Measurements from ENCODE around the gene FILIP1L. TPM values are rescaled to one million over a fixed set of nuclear protein-coding genes. Genes with fewer than 3 reads are reported as not detected.

Gene FILIP1L
- total and polyA plus RNA-seq, 12 donors: 5.3 to 33.2 (median 17.4) TPM

DNA sequence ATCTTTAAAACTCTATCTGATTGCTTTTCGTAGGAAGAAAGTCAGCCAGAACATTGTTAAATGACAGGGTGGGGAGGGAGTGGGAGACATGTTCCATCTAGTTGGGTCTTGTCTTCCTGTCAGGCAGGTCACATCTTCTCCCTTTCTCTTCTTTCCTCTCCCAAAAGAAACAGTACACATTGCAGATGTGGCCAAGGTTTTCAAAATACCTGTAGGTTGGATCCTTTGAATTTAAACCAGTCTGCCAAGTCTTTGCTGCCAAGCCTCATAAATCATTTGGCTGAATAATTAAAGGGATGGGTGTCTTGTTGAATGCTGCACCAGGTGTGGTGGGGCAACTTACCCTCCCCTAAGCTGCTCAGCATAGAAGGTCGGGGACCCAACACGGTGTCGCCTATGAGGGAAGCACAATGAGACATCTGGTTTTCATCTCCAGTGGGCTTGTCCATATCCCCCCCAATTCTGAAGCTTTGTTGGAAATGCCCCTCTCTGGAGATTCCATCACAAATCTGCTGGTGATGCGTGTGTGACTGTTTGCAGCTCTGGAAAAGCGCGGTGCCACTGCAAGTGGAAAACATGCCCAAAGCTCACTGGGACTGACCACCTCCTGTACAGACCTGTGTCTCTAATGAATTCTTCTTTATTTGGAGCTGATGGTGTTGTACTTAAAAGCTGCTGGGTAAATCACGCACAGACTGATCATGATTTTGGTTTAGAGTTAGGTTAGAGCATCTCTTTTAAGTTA is 112.6 kb downstream of the FILIP1L start:
- TF ChIP-seq CTCF (IDR thresholded peaks at IDR 0.05) (no peak), POLR2A (IDR thresholded peaks at IDR 0.05) (no peak)
- no peak for DNase-seq
- Histone ChIP-seq H3K27ac (no peak overlapping the region), H3K9me3 (replicated peaks in 1 of 3) (no peaks in the 10 kb centered on the region), H3K4me3 (no peak overlapping the region), H3K27me3 (no peaks in the 10 kb centered on the region), H3K4me1 (replicated peaks in 1 of 2) (peaks cover 3 to 10% of the 10 kb centered on the region in 2 donors), H3K36me3 (replicated peaks in 1 of 2) (no peaks in the 10 kb centered on the region)
- WGBS, 4 donors: 95 to 99% (median 98%) methylated on average over 5 to 8 of the region's 8 CpGs
- intact Hi-C loops (cut with DNase I): no loop called here

DNA sequence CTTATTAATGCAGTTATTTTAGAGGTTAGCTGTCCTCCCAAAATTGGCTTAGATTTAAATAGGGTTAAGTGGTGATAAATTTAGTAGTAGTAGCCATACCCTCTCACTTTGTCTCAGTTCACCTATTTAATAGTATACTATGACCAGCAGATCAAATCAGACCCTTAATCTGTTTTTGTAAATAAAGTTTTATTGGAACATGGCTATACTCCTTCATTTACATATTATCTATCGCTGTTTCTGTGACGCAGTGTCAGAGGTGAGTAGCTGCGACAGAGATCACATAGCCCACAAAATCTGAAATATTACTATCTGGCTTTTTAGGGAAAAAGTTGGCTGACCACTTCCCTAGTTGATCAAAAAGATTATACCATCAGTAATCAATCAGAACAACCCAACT is 113.2 kb downstream of the FILIP1L start:
- Histone ChIP-seq H3K27ac (no peak overlapping the region), H3K36me3 (replicated peaks in 1 of 2) (no peaks in the 10 kb centered on the region), H3K9me3 (replicated peaks in 1 of 3) (no peaks in the 10 kb centered on the region), H3K27me3 (no peaks in the 10 kb centered on the region), H3K4me3 (no peak overlapping the region), H3K4me1 (replicated peaks in 1 of 2) (peaks cover 0 to 4% of the 10 kb centered on the region in 2 donors)
- WGBS, 4 donors: 92 to 97% (median 97%) methylated on average over 3 of the region's 3 CpGs
- DNase-seq: no peak
- intact Hi-C loops (cut with DNase I): no loop called here
- no peak for TF ChIP-seq POLR2A (IDR thresholded peaks at IDR 0.05)
- no peak for TF ChIP-seq CTCF (IDR thresholded peaks at IDR 0.05)

GRCh38 chr3:99999536-99999935 is 114.8 kb downstream of the FILIP1L start:
- Histone ChIP-seq H3K9me3 (replicated peaks in 1 of 3) (no peaks in the 10 kb centered on the region), H3K4me1 (replicated peaks in 1 of 2) (no peaks in the 10 kb centered on the region), H3K4me3 (no peak overlapping the region), H3K27me3 (no peaks in the 10 kb centered on the region), H3K27ac (no peak overlapping the region), H3K36me3 (replicated peaks in 1 of 2) (no peaks in the 10 kb centered on the region)
- intact Hi-C loops (cut with DNase I): no loop called here
- no peak for DNase-seq
- TF ChIP-seq CTCF (IDR thresholded peaks at IDR 0.05): no peak
- TF ChIP-seq POLR2A (IDR thresholded peaks at IDR 0.05): no peak
- WGBS, 4 donors: 94 to 100% (median 98%) methylated on average over 2 of the region's 2 CpGs

GRCh38 chr3:99997293-99997692 is 117.0 kb downstream of the FILIP1L start:
- no peaks in the 10 kb centered on the region for H3K36me3 ChIP-seq (replicated peaks in 1 of 2)
- no peaks in the 10 kb centered on the region for H3K4me1 ChIP-seq (replicated peaks in 1 of 2)
- no peak overlapping the region for H3K4me3 ChIP-seq
- intact Hi-C loops (cut with DNase I): no loop called here
- H3K27ac ChIP-seq: no peak overlapping the region
- TF ChIP-seq POLR2A (IDR thresholded peaks at IDR 0.05) (no peak), CTCF (IDR thresholded peaks at IDR 0.05) (no peak)
- no peaks in the 10 kb centered on the region for H3K27me3 ChIP-seq
- H3K9me3 ChIP-seq (replicated peaks in 1 of 3): no peaks in the 10 kb centered on the region
- DNase-seq: no peak
- 93 to 99% (median 97%) methylated on average over 2 of the region's 2 CpGs for WGBS, 4 donors

All from adrenal gland (tissue), 12 donors.